Measurements from ENCODE around the gene LIX1L. TPM values are rescaled to one million over a fixed set of nuclear protein-coding genes. Genes with fewer than 3 reads are reported as not detected.

The LIX1L gene
- total RNA-seq, 6 experiments from 2014 or later, result 10.6 to 11.9 (median 11.0) TPM

DNA sequence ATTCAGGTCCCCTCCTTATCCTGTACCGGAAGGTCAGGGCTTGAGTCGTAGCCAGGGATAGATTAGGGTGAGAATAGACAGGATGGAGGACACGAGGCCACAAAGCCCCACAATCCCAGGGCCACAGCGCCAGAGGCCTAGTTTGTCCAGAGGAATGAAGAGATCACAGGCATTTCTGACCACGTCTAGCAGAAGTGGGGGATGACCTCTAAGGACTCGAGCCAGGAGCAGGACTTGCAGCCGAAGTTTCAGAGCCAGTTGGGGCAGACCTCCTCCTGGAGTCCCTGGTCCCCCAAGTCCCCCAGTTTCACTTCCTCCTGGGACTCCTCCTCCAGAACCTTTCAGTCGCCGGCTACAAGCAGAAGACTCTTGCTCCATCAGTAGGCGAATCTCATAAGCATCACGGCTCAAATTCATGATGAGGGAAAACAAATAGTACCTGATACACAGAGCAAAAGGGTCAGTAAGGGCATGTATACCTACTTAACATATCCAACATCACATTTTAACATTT, 45.6 kb downstream of the LIX1L start:
- DNase-seq, result no peak
- WGBS (ENCODE audit: insufficient coverage, low coverage, low lambda C conversion rate, missing lambda C conversion rate), result 76% methylated on average over 9 of the region's 11 CpGs
- Histone ChIP-seq H3K27ac (no peak overlapping the region), H3K9me3 (no peaks in the 10 kb centered on the region), H3K4me1 (peaks cover 0 to 3% (median 1%) of the 10 kb centered on the region in 4 donors), H3K27me3 (no peaks in the 10 kb centered on the region), H3K36me3 (peaks cover 0 to 42% (median 14%) of the 10 kb centered on the region in 4 donors), H3K4me3 (no peak overlapping the region)
- no peak for ATAC-seq
- TF ChIP-seq POLR2A (IDR thresholded peaks at IDR 0.05), result no peak
- TF ChIP-seq, protein P1, sequence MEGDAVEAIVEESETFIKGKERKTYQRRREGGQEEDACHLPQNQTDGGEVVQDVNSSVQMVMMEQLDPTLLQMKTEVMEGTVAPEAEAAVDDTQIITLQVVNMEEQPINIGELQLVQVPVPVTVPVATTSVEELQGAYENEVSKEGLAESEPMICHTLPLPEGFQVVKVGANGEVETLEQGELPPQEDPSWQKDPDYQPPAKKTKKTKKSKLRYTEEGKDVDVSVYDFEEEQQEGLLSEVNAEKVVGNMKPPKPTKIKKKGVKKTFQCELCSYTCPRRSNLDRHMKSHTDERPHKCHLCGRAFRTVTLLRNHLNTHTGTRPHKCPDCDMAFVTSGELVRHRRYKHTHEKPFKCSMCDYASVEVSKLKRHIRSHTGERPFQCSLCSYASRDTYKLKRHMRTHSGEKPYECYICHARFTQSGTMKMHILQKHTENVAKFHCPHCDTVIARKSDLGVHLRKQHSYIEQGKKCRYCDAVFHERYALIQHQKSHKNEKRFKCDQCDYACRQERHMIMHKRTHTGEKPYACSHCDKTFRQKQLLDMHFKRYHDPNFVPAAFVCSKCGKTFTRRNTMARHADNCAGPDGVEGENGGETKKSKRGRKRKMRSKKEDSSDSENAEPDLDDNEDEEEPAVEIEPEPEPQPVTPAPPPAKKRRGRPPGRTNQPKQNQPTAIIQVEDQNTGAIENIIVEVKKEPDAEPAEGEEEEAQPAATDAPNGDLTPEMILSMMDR (IDR thresholded peaks at IDR 0.05), result no peak
- intact Hi-C loops (cut with DNase I), result no loop called here

DNA sequence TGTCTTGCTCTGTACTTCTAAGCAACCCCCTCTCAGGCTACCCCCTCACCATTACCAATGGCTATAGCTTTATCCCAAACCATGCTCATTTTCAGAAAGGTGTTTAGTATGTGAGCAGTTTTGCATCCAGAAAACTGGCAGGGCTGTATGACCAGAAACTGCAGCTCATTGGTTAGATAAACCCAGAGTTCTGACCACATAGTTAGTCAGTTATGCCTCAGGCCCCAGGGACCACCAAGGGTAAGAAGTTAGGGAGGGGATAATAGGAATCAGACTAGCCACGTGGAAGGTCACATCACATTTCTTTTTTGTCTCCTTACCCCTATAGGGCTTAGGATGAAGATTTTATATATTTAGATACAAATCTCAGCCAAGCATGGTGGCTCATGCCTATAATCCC, 49.2 kb downstream of the LIX1L start:
- ATAC-seq (no peak), DNase-seq (no peak)
- no peak for TF ChIP-seq POLR2A (IDR thresholded peaks at IDR 0.05)
- TF ChIP-seq, protein P1 (IDR thresholded peaks at IDR 0.05), result no peak
- H3K27me3 ChIP-seq, result no peaks in the 10 kb centered on the region
- H3K4me1 ChIP-seq, result no peaks in the 10 kb centered on the region
- no peak overlapping the region for H3K27ac ChIP-seq
- WGBS (ENCODE audit: insufficient coverage, low coverage, low lambda C conversion rate, missing lambda C conversion rate), result 50% methylated on average over 1 of the region's 1 CpG
- peaks cover 0 to 25% (median 4%) of the 10 kb centered on the region in 4 donors for H3K36me3 ChIP-seq
- intact Hi-C loops (cut with DNase I), result loop anchor here in 1 of 2 donors (10.0 kb wide), 1 partner anchor 54 kb away; the partner anchor contains the start of gene PIAS3
- H3K9me3 ChIP-seq, result no peaks in the 10 kb centered on the region
- no peak overlapping the region for H3K4me3 ChIP-seq

DNA sequence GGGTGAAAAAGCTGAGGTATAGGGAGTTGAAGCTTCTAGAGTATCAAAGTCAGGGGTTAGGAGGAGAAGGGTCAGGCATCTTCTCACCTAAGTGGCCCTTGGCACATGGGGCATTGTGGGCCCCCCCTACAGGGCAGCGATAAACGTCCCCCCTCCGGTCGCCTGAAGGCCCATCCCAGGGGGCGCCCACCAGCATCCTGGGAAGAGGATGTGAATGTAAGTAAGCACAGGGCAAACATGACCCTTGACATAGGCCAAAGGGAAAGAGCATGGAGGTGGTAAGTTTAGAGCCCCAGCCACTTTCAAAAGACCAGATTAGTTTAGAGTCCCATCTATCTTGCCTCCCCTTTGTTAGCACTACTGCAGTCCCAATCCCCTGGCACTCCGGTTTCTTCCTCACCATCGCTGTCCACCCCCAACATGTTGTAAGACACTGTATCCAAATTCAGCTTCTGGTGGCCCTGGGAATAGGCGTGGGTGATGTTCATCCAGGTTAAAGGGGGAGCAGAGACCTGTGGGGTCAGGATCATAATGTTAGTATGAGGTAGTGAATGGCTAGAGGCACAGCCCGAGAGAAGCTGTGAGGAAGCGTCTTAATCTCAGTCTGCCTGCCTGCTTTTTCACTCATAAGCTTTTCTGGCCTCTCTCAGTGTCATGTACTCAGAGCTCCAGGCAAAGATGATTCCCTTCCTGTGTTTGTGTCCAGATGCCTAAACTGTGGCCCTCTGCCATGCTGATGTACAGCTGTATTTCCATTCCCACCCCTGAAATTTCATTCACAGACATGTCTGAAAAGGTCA, 50.7 kb downstream of the LIX1L start:
- 56% methylated on average over 4 of the region's 10 CpGs for WGBS (ENCODE audit: insufficient coverage, low coverage, low lambda C conversion rate, missing lambda C conversion rate)
- ATAC-seq (peak in 1 of 4 donors; percentile 23), DNase-seq (no peak)
- Histone ChIP-seq H3K4me1 (no peaks in the 10 kb centered on the region), H3K9me3 (no peaks in the 10 kb centered on the region), H3K4me3 (no peak overlapping the region), H3K36me3 (peaks cover 0 to 15% (median 3%) of the 10 kb centered on the region in 4 donors), H3K27me3 (no peaks in the 10 kb centered on the region), H3K27ac (no peak overlapping the region)
- TF ChIP-seq POLR2A (IDR thresholded peaks at IDR 0.05), result no peak
- TF ChIP-seq, protein P1 (IDR thresholded peaks at IDR 0.05), result no peak
- intact Hi-C loops (cut with DNase I), result loop anchor here in 1 of 2 donors (10.0 kb wide), 1 partner anchor 52 kb away; the partner anchor contains the start of gene PIAS3

DNA sequence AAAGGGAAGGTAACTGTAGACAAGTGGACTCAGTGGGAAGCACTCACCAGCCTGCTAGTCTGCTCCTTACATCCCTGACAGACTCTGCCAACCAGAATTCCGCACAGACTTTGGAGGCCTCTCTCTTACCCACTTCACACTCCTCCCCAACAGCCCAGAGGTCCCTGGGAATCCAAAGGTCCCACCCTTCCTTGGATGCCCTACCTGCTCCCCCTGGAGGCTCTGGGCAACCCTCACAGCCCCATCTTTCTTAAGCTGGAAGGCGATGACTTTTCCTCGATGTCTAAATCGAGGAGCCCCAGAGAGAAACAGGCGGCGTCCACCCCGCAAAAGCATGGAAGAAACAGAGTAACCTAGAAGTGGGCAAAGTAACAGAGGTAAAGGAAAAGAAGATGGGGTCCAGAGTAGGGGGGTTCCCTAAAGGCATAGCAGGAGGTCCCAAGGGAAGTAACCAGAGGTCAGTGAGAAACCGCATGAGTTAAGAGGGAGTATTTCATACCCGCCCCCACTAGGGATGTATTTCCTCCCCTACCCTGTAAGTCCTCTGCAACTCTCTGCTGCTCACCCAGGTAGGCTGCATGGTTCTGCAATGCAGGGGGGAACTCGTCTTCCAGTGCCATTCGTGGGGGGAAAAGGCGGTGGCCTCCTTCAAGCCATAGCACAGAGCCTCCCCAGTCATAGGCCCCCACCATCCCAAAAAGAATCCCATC, 56.4 kb downstream of the LIX1L start:
- DNase-seq (no peak), ATAC-seq (no peak)
- no peaks in the 10 kb centered on the region for H3K27me3 ChIP-seq
- H3K27ac ChIP-seq, result no peak overlapping the region
- H3K36me3 ChIP-seq, result no peaks in the 10 kb centered on the region
- no peak for TF ChIP-seq POLR2A (IDR thresholded peaks at IDR 0.05)
- TF ChIP-seq, protein P1 (IDR thresholded peaks at IDR 0.05), result no peak
- H3K4me3 ChIP-seq, result no peak overlapping the region
- intact Hi-C loops (cut with DNase I), result loop anchor here in 1 of 2 donors (10.0 kb wide), 1 partner anchor 47 kb away; the partner anchor contains the start of gene PIAS3
- H3K9me3 ChIP-seq, result no peaks in the 10 kb centered on the region
- H3K4me1 ChIP-seq, result no peaks in the 10 kb centered on the region
- WGBS (ENCODE audit: insufficient coverage, low coverage, low lambda C conversion rate, missing lambda C conversion rate), result 92% methylated on average over 8 of the region's 12 CpGs

Data from right lobe of liver (tissue), 6 donors.